H1 (cell line): ENCODE data around the gene KCND3. TPM values are rescaled to one million over a fixed set of nuclear protein-coding genes. Genes with fewer than 3 reads are reported as not detected.

Experiments
- ATF2 ChIP-seq: IDR thresholded peaks from 2 replicates; pipeline ENCODE4 v1.6.1; 2012; ENCODE audit warnings: low read length, inconsistent platforms
- NANOG ChIP-seq: IDR thresholded peaks from 2 replicates; pipeline ENCODE4 v1.6.1; 2011; ENCODE audit warnings: low read length, low read depth, mild to moderate bottlenecking, inconsistent platforms; ENCODE audit not compliant: insufficient read depth, poor library complexity, severe bottlenecking
- polyA plus RNA-seq, 7 experiments: library from polyadenylated mRNA; depleted of rRNA in 3 of 7; stranded (reverse) in 5 of 7; unstranded in 2 of 7; fragments of >200 nt in 5 of 7; fragments of 200-250 nt in 2 of 7; gene quantifications; 1 replicate in 5 of 7; 2 replicates in 1 of 7; 4 replicates in 1 of 7; pipeline versions ENCODE4 v1.2.1 to v1.2.3, GENCODE V29; 2011 to 2013; ENCODE audit warnings: missing spikeins in 2 of 7, mixed read lengths in 2 of 7
- total RNA-seq: library from RNA; stranded (reverse); fragmentation: NEBNext Ultra II Directional; extraction: Animal tissue kit (Norgen Biotek cat#: 25700); gene quantifications from 2 replicates; pipeline ENCODE4 v1.2.1, GENCODE V29; 2021

The KCND3 gene
- total and polyA plus RNA-seq, 2 of the 8 experiments (the other 6 are each of a cell fraction or from before 2014, with no cell fraction given): 0.14 to 0.48 TPM

GRCh38 chr1:111888740-111889376, 100.6 kb downstream of the KCND3 start (continued):
- no peak for TF ChIP-seq ATF2
- TF ChIP-seq NANOG: no peak
